ENCODE measurements around the gene PUS1. TPM values are rescaled to one million over a fixed set of nuclear protein-coding genes. Genes with fewer than 3 reads are reported as not detected.
"Not testable (repeated sequence)": the region's sequence is repeated elsewhere in the genome, so short reads cannot be mapped to it uniquely, and the experiment has no call there.

The PUS1 gene
- total RNA-seq, 2 experiments from 2014 or later = 34.4 to 45.7 TPM

GRCh38 chr12:131982041-131982440 lies 53.0 kb downstream of the PUS1 start:
- no peak for DNase-seq
- Mint-ChIP-seq H3K9me3 (no peaks in the 10 kb centered on the region), H3K4me3 (no peak overlapping the region), H3K27me3 (no peaks in the 10 kb centered on the region), H3K4me1 (peaks cover 2% of the 10 kb centered on the region), H3K36me3 (ENCODE audit: low read depth) (peaks cover 27% of the 10 kb centered on the region), H3K27ac (peak overlapping the region; percentile 57)
- CTCF ChIA-PET = interaction anchor here (0.9 kb wide), 1 partner anchor 24 kb away, joined by 3 read pairs; no protein-coding TSS in a partner anchor
- POLR2A ChIA-PET = no interaction called here

- Mint-ChIP-seq H3K27me3 (no peaks in the 10 kb centered on the region), H3K36me3 (ENCODE audit: low read depth) (peaks cover 34% of the 10 kb centered on the region), H3K4me1 (peaks cover 2% of the 10 kb centered on the region), H3K4me3 (no peak overlapping the region), H3K9me3 (no peaks in the 10 kb centered on the region), H3K27ac (peak overlapping the region; percentile 57)
- DNase-seq = no peak
- ChIA-PET POLR2A (no interaction called here), CTCF (interaction anchor here (0.6 to 1.4 kb wide), 2 partner anchors 18 to 464 kb away, joined by 3 to 4 read pairs; no protein-coding TSS in a partner anchor)
Measured at GRCh38 chr12:131983026-131983425, 54.0 kb downstream of the PUS1 start.

- no peaks in the 10 kb centered on the region for H3K27me3 Mint-ChIP-seq
- no peak overlapping the region for H3K27ac Mint-ChIP-seq
- H3K4me1 Mint-ChIP-seq = peaks cover 2% of the 10 kb centered on the region
- no peak overlapping the region for H3K4me3 Mint-ChIP-seq
- DNase-seq = no peak
- ChIA-PET CTCF (interaction anchor here (0.6 to 1.4 kb wide), 2 partner anchors 18 to 463 kb away, joined by 3 to 4 read pairs; no protein-coding TSS in a partner anchor), POLR2A (no interaction called here)
- H3K9me3 Mint-ChIP-seq = no peaks in the 10 kb centered on the region
- H3K36me3 Mint-ChIP-seq (ENCODE audit: low read depth) = peaks cover 39% of the 10 kb centered on the region
Measured at GRCh38 chr12:131983554-131983953, 54.5 kb downstream of the PUS1 start.

- ChIA-PET CTCF (interaction anchor here (0.6 to 1.4 kb wide), 2 partner anchors 17 to 735 kb away, joined by 3 read pairs; no protein-coding TSS in a partner anchor), POLR2A (no interaction called here)
- H3K36me3 Mint-ChIP-seq (ENCODE audit: low read depth) = peaks cover 41% of the 10 kb centered on the region
- H3K27ac Mint-ChIP-seq = peak overlapping the region; percentile 13
- peaks cover 2% of the 10 kb centered on the region for H3K4me1 Mint-ChIP-seq
- H3K27me3 Mint-ChIP-seq = no peaks in the 10 kb centered on the region
- no peaks in the 10 kb centered on the region for H3K9me3 Mint-ChIP-seq
- no peak overlapping the region for H3K4me3 Mint-ChIP-seq
- no peak for DNase-seq
Measured at GRCh38 chr12:131984334-131984733, 55.3 kb downstream of the PUS1 start.

- H3K9me3 Mint-ChIP-seq, H3K4me1 Mint-ChIP-seq, DNase-seq, H3K27me3 Mint-ChIP-seq, CTCF ChIA-PET, POLR2A ChIA-PET, H3K27ac Mint-ChIP-seq, H3K4me3 Mint-ChIP-seq: not testable (repeated sequence)
- H3K36me3 Mint-ChIP-seq (ENCODE audit: low read depth) = peaks cover 36% of the 10 kb centered on the region
Measured at GRCh38 chr12:131985510-131985875, 56.4 kb downstream of the PUS1 start.

GRCh38 chr12:131986361-131986760 lies 57.3 kb downstream of the PUS1 start:
- POLR2A ChIA-PET = no interaction called here
- CTCF ChIA-PET = no interaction called here
- no peak for DNase-seq
- Mint-ChIP-seq H3K4me1 (peaks cover 2% of the 10 kb centered on the region), H3K27me3 (no peaks in the 10 kb centered on the region), H3K9me3 (no peaks in the 10 kb centered on the region), H3K27ac (peak overlapping the region; percentile 70), H3K4me3 (no peak overlapping the region), H3K36me3 (ENCODE audit: low read depth) (peaks cover 34% of the 10 kb centered on the region)

- CTCF ChIA-PET = interaction anchor here (1.2 kb wide), 1 partner anchor 29 kb away, joined by 3 read pairs; no protein-coding TSS in a partner anchor
Measured at GRCh38 chr12:131986910-131987309, 57.8 kb downstream of the PUS1 start.

GRCh38 chr12:131987552-131987951 lies 58.5 kb downstream of the PUS1 start:
- no peak overlapping the region for H3K27ac Mint-ChIP-seq
- H3K36me3 Mint-ChIP-seq (ENCODE audit: low read depth) = peaks cover 33% of the 10 kb centered on the region
- no peak for DNase-seq
- H3K4me3 Mint-ChIP-seq = no peak overlapping the region
- H3K9me3 Mint-ChIP-seq = no peaks in the 10 kb centered on the region
- H3K27me3 Mint-ChIP-seq = no peaks in the 10 kb centered on the region
- CTCF ChIA-PET = interaction anchor here (1.2 kb wide), 1 partner anchor 29 kb away, joined by 3 read pairs; no protein-coding TSS in a partner anchor
- POLR2A ChIA-PET = no interaction called here
- H3K4me1 Mint-ChIP-seq = peaks cover 2% of the 10 kb centered on the region

More at GRCh38 chr12:131986910-131987309, 57.8 kb downstream of the PUS1 start:
- POLR2A ChIA-PET = no interaction called here
- Mint-ChIP-seq H3K9me3 (no peaks in the 10 kb centered on the region), H3K4me1 (peaks cover 2% of the 10 kb centered on the region), H3K27ac (no peak overlapping the region), H3K36me3 (ENCODE audit: low read depth) (peaks cover 30% of the 10 kb centered on the region), H3K4me3 (no peak overlapping the region), H3K27me3 (no peaks in the 10 kb centered on the region)
- DNase-seq = no peak

- CTCF ChIA-PET = no interaction called here
- no peak for DNase-seq
- Mint-ChIP-seq H3K4me3 (no peak overlapping the region), H3K4me1 (peaks cover 2% of the 10 kb centered on the region), H3K27ac (peak overlapping the region; percentile 62), H3K9me3 (no peaks in the 10 kb centered on the region), H3K36me3 (ENCODE audit: low read depth) (peaks cover 36% of the 10 kb centered on the region), H3K27me3 (no peaks in the 10 kb centered on the region)
- POLR2A ChIA-PET = no interaction called here
Measured at GRCh38 chr12:131988054-131988796, 59.1 kb downstream of the PUS1 start.

- ChIA-PET CTCF (no interaction called here), POLR2A (no interaction called here)
- no peaks in the 10 kb centered on the region for H3K9me3 Mint-ChIP-seq
- peaks cover 41% of the 10 kb centered on the region for H3K36me3 Mint-ChIP-seq (ENCODE audit: low read depth)
- H3K4me1 Mint-ChIP-seq = peaks cover 2% of the 10 kb centered on the region
- no peak overlapping the region for H3K27ac Mint-ChIP-seq
- no peaks in the 10 kb centered on the region for H3K27me3 Mint-ChIP-seq
- no peak overlapping the region for H3K4me3 Mint-ChIP-seq
- DNase-seq = no peak
Measured at GRCh38 chr12:131989021-131989420, 59.9 kb downstream of the PUS1 start.

- Mint-ChIP-seq H3K27me3 (no peaks in the 10 kb centered on the region), H3K9me3 (no peaks in the 10 kb centered on the region), H3K4me1 (no peaks in the 10 kb centered on the region), H3K4me3 (no peak overlapping the region), H3K27ac (no peak overlapping the region), H3K36me3 (ENCODE audit: low read depth) (peaks cover 46% of the 10 kb centered on the region)
- POLR2A ChIA-PET = no interaction called here
- CTCF ChIA-PET = no interaction called here
- DNase-seq = no peak
Measured at GRCh38 chr12:131990066-131990979, 61.2 kb downstream of the PUS1 start.

GRCh38 chr12:131990980-131991305 lies 61.9 kb downstream of the PUS1 start:
- no peak overlapping the region for H3K27ac Mint-ChIP-seq
- no peaks in the 10 kb centered on the region for H3K9me3 Mint-ChIP-seq
- no peaks in the 10 kb centered on the region for H3K27me3 Mint-ChIP-seq
- no peak for DNase-seq
- peaks cover 46% of the 10 kb centered on the region for H3K36me3 Mint-ChIP-seq (ENCODE audit: low read depth)
- H3K4me3 Mint-ChIP-seq = no peak overlapping the region
- POLR2A ChIA-PET = no interaction called here
- CTCF ChIA-PET = no interaction called here
- no peaks in the 10 kb centered on the region for H3K4me1 Mint-ChIP-seq

- H3K4me3 Mint-ChIP-seq = no peak overlapping the region
- DNase-seq = no peak
- H3K27me3 Mint-ChIP-seq = no peaks in the 10 kb centered on the region
- H3K4me1 Mint-ChIP-seq = no peaks in the 10 kb centered on the region
- no peaks in the 10 kb centered on the region for H3K9me3 Mint-ChIP-seq
- H3K36me3 Mint-ChIP-seq (ENCODE audit: low read depth) = peaks cover 42% of the 10 kb centered on the region
- H3K27ac Mint-ChIP-seq = no peak overlapping the region
- CTCF ChIA-PET = no interaction called here
- POLR2A ChIA-PET = interaction anchor here (0.6 kb wide), 1 partner anchor 26 kb away, joined by 3 read pairs; no protein-coding TSS in a partner anchor
Measured at GRCh38 chr12:131991816-131992430, 62.8 kb downstream of the PUS1 start.
